GM23338 (cell line): Measurements from ENCODE around the gene FAM227B. TPM values are rescaled to one million over a fixed set of nuclear protein-coding genes. Genes with fewer than 3 reads are reported as not detected.

Experiments used
- ATAC-seq: fragments of 200-7000 bp; cut with Tn5 transposase; 3 replicates; pipeline ENCODE4 v1.9.1; 2020
- DNase-seq: peaks from one replicate; pipeline ENCODE4 v3.0.0-alpha.2; 2015; ENCODE audit warnings: low spot score
- H2AFZ ChIP-seq: fragments of 200-600 bp; sonication (generic); 2 replicates; pipeline ENCODE4 v1.8.0; 2016; ENCODE audit warnings: antibody characterized with exemption, mild to moderate bottlenecking, moderate library complexity
- H3F3A ChIP-seq: fragments of 200-600 bp; sonication (generic); replicated peaks from 2 replicates; pipeline ENCODE4 v1.8.0; 2017; ENCODE audit warnings: antibody characterized with exemption, mixed run types, low read depth
- H3K27ac ChIP-seq: fragments of 200-600 bp; sonication (generic); 2 replicates; pipeline ENCODE4 v1.6.1; 2016; ENCODE audit warnings: low read depth
- H3K27me3 ChIP-seq: fragments of 200-600 bp; sonication (generic); 2 replicates; pipeline ENCODE4 v1.8.0; 2016; ENCODE audit warnings: mild to moderate bottlenecking, mixed run types, moderate library complexity; ENCODE audit not compliant: insufficient read depth
- H3K36me3 ChIP-seq: fragments of 200-600 bp; sonication (generic); 2 replicates; pipeline ENCODE4 v1.8.0; 2016; ENCODE audit warnings: mild to moderate bottlenecking; ENCODE audit not compliant: insufficient read depth
- H3K4me1 ChIP-seq: fragments of 200-600 bp; sonication (generic); 2 replicates; pipeline ENCODE4 v1.8.0; 2016; ENCODE audit warnings: mild to moderate bottlenecking, moderate library complexity; ENCODE audit not compliant: insufficient read depth
- H3K4me2 ChIP-seq: fragments of 200-600 bp; sonication (generic); 2 replicates; pipeline ENCODE4 v1.7.1; 2017; ENCODE audit warnings: mixed run types
- H3K4me3 ChIP-seq: fragments of 200-600 bp; sonication (generic); 2 replicates; pipeline ENCODE4 v1.6.1; 2016; ENCODE audit warnings: mixed run types
- H3K79me2 ChIP-seq: fragments of 200-600 bp; sonication (generic); replicated peaks from 2 replicates; pipeline ENCODE4 v1.8.0; 2017; ENCODE audit warnings: mild to moderate bottlenecking; ENCODE audit not compliant: insufficient read depth
- H3K9me2 ChIP-seq: fragments of 200-600 bp; sonication (generic); 2 replicates; pipeline ENCODE4 v1.8.0; 2017; ENCODE audit not compliant: insufficient read depth
- H4K20me1 ChIP-seq: fragments of 200-600 bp; sonication (generic); replicated peaks from 2 replicates; pipeline ENCODE4 v1.8.0; 2017; ENCODE audit warnings: mild to moderate bottlenecking; ENCODE audit not compliant: insufficient read depth
- H3K27ac Mint-ChIP-seq: 2 replicates; pipeline ENCODE4 v1.8.0; 2020; ENCODE audit warnings: inconsistent platforms, mild to moderate bottlenecking, moderate library complexity, mixed read lengths
- H3K27me3 Mint-ChIP-seq: 3 replicates; pipeline ENCODE4 v1.8.0; 2022; ENCODE audit warnings: low read depth, mild to moderate bottlenecking, moderate library complexity, mixed read lengths, inconsistent platforms; ENCODE audit not compliant: insufficient read depth, poor library complexity
- H3K36me3 Mint-ChIP-seq: 3 replicates; pipeline ENCODE4 v1.8.0; 2021; ENCODE audit warnings: low read depth, mild to moderate bottlenecking, inconsistent platforms, moderate library complexity, mixed read lengths
- H3K4me1 Mint-ChIP-seq: 3 replicates; pipeline ENCODE4 v1.8.0; 2020; ENCODE audit warnings: mild to moderate bottlenecking, inconsistent platforms, mixed read lengths
- H3K4me3 Mint-ChIP-seq: 3 replicates; pipeline ENCODE4 v1.8.0; 2021; ENCODE audit warnings: moderate library complexity, mild to moderate bottlenecking, inconsistent platforms, mixed read lengths
- H3K9me3 Mint-ChIP-seq: 3 replicates; pipeline ENCODE4 v1.8.0; 2020; ENCODE audit warnings: moderate library complexity, mild to moderate bottlenecking, inconsistent platforms, mixed read lengths
- CREB1 ChIP-seq: fragments of 250-450 bp; sonication (Bioruptor Pico); IDR thresholded peaks from 2 replicates; pipeline ENCODE4 v1.5.0; 2020; ENCODE audit warnings: low read depth, mild to moderate bottlenecking, moderate library complexity
- EZH2phosphoT487 ChIP-seq: fragments of 200-600 bp; sonication (generic); IDR thresholded peaks from one replicate; pipeline ENCODE4 v1.8.1; 2018; ENCODE audit warnings: antibody characterized with exemption; ENCODE audit not compliant: unreplicated experiment
- POLR2AphosphoS5 ChIP-seq: IDR thresholded peaks from 2 replicates; pipeline ENCODE4 v1.6.1; 2016; ENCODE audit warnings: antibody characterized with exemption, low read depth
- ZNF114 ChIP-seq: fragments of 250-450 bp; sonication (Bioruptor Pico); IDR thresholded peaks from 2 replicates; pipeline ENCODE4 v1.5.0; 2020; ENCODE audit warnings: mild to moderate bottlenecking, moderate library complexity
- ZNF331 ChIP-seq: fragments of 250-450 bp; sonication (Bioruptor Pico); IDR thresholded peaks from 2 replicates; pipeline ENCODE4 v1.5.0; 2020; ENCODE audit warnings: low read depth, mild to moderate bottlenecking, moderate library complexity
- polyA plus RNA-seq: library from polyadenylated mRNA; unstranded; fragments of >200 nt; fragmentation: Nextera tagmentation; extraction: Ambion mirVana; gene quantifications from 2 replicates; pipeline ENCODE4 v1.2.1, GENCODE V29; 2016
- total RNA-seq: library from RNA; depleted of rRNA; stranded (reverse); fragments of >200 nt; shearing (Covaris generic); gene quantifications from 2 replicates; pipeline ENCODE4 v1.2.3, GENCODE V29; 2014
- TF ChIP-seq, protein P1 (sequence below): IDR thresholded peaks from 2 replicates; pipeline ENCODE4 v1.6.1; 2016; ENCODE audit warnings: antibody characterized with exemption
- TF ChIP-seq, protein P2 (sequence below), 2 experiments: fragments of 200-600 bp in 1 of 2; sonication (generic) in 1 of 2; conservative IDR thresholded peaks; 2 replicates each; pipeline versions ENCODE4 v1.5.1 to v1.6.1; 2016 to 2017; ENCODE audit warnings: antibody characterized with exemption in 2 of 2, low read depth in 2 of 2, mild to moderate bottlenecking in 2 of 2, moderate library complexity in 1 of 2

Gene FAM227B
- total and polyA plus RNA-seq, 2 experiments from 2014 or later: 2.6 to 10.2 TPM

DNA sequence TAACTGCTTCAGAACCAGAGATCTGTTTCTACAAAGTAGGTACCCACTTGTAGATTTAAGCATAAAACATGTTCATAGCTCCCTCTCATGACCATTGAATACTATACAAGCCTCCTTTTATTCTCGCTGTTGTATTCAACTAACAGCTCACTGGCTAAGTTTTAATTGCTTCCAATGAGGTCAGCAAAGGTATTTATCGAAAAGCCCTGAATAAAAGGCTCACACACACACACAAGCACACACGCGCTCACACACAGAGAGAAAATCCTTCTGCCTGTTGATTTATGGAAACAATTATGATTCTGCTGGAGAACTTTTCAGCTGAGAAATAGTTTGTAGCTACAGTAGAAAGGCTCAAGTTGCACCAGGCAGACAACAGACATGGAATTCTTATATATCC lies 197.6 kb downstream of the FAM227B start, which contains the start of gene FGF7:
Gene FGF7 (plus strand): TSS at position 222 of the 400 bp plus-strand sequence. CDS start 1,056 bp downstream, outside the sequence.
- Histone ChIP-seq H3K27ac (0 out of 2 replicates have a peak within 1 kb of the TSS, but pooled peaks have one; percentile 8), H3K36me3 (no peaks in the 10 kb centered on the region), H3K79me2 (no peaks in the 10 kb centered on the region), H3K4me3 (no peak within 1 kb of the TSS), H3K4me1 (peaks cover 19% of the 10 kb centered on the region), H3K27me3 (no peaks in the 10 kb centered on the region), H2AFZ (0 out of 2 replicates have a peak within 1 kb of the TSS, but pooled peaks have one; percentile 30), H3K9me2 (no peaks in the 10 kb centered on the region), H3F3A (no peaks in the 10 kb centered on the region), H4K20me1 (no peaks in the 10 kb centered on the region), H3K4me2 (0 out of 2 replicates have a peak within 1 kb of the TSS, but pooled peaks have one; percentile 19)
- no peak within 1 kb of the TSS for H3K4me3 Mint-ChIP-seq
- peak; percentile 10 for DNase-seq
- no peaks in the 10 kb centered on the region for H3K27me3 Mint-ChIP-seq
- no peaks in the 10 kb centered on the region for H3K9me3 Mint-ChIP-seq
- H3K36me3 Mint-ChIP-seq: no peaks in the 10 kb centered on the region
- TF ChIP-seq CREB1 (CRISPR knock-in tag): no peak
- TF ChIP-seq POLR2AphosphoS5: no peak
- TF ChIP-seq, protein P1, sequence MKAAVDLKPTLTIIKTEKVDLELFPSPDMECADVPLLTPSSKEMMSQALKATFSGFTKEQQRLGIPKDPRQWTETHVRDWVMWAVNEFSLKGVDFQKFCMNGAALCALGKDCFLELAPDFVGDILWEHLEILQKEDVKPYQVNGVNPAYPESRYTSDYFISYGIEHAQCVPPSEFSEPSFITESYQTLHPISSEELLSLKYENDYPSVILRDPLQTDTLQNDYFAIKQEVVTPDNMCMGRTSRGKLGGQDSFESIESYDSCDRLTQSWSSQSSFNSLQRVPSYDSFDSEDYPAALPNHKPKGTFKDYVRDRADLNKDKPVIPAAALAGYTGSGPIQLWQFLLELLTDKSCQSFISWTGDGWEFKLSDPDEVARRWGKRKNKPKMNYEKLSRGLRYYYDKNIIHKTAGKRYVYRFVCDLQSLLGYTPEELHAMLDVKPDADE: no peak
- no peak for TF ChIP-seq ZNF114 (CRISPR knock-in tag)
- no peak for TF ChIP-seq EZH2phosphoT487
- no peak for TF ChIP-seq ZNF331
- TF ChIP-seq, protein P2, sequence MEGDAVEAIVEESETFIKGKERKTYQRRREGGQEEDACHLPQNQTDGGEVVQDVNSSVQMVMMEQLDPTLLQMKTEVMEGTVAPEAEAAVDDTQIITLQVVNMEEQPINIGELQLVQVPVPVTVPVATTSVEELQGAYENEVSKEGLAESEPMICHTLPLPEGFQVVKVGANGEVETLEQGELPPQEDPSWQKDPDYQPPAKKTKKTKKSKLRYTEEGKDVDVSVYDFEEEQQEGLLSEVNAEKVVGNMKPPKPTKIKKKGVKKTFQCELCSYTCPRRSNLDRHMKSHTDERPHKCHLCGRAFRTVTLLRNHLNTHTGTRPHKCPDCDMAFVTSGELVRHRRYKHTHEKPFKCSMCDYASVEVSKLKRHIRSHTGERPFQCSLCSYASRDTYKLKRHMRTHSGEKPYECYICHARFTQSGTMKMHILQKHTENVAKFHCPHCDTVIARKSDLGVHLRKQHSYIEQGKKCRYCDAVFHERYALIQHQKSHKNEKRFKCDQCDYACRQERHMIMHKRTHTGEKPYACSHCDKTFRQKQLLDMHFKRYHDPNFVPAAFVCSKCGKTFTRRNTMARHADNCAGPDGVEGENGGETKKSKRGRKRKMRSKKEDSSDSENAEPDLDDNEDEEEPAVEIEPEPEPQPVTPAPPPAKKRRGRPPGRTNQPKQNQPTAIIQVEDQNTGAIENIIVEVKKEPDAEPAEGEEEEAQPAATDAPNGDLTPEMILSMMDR (conservative IDR thresholded peaks at IDR 0.05; ENCODE audit: low read depth in 2 of 2): no peak; a peak in 1 of 4 replicates
- peaks cover 5% of the 10 kb centered on the region; the same call in 2 of the 3 replicates for H3K4me1 Mint-ChIP-seq
- H3K27ac Mint-ChIP-seq: no peak within 1 kb of the TSS
- ATAC-seq: peak; percentile 35; the same call in 2 of the 3 replicates

DNA sequence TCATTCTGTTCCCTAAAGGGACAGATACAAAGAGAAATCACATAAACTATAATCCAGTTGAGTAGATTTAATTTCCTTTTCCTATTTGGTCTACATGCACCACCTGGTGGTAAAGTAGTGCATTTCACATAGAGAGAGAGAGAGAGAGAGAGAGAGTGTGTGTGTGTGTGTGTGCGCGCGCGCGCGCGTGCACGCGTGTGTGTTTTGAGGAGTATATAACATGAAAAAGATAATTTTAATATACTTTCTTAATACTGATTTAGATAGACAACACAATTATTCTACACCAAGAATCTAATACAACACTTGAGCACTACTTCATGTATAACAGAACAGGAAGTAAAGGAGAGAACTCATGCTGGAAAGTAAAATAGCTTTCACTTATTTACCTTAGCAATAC lies 198.6 kb downstream of the FAM227B start:
- Histone ChIP-seq H3F3A (no peaks in the 10 kb centered on the region), H3K4me2 (no peak overlapping the region), H3K36me3 (no peaks in the 10 kb centered on the region), H3K4me3 (no peak overlapping the region), H3K79me2 (no peaks in the 10 kb centered on the region), H3K9me2 (no peaks in the 10 kb centered on the region), H2AFZ (no peak overlapping the region), H4K20me1 (no peaks in the 10 kb centered on the region), H3K27me3 (no peaks in the 10 kb centered on the region), H3K4me1 (peaks cover 19% of the 10 kb centered on the region), H3K27ac (no peak overlapping the region)
- Mint-ChIP-seq H3K9me3 (no peaks in the 10 kb centered on the region), H3K4me1 (peaks cover 5% of the 10 kb centered on the region; the same call in 2 of the 3 replicates), H3K27ac (peak overlapping the region; percentile 18; the same call in 1 of the 2 replicates), H3K27me3 (no peaks in the 10 kb centered on the region), H3K36me3 (no peaks in the 10 kb centered on the region), H3K4me3 (no peak overlapping the region)
- TF ChIP-seq, protein P2 (conservative IDR thresholded peaks at IDR 0.05; ENCODE audit: low read depth in 2 of 2): peak; percentile 70 to 83
- TF ChIP-seq POLR2AphosphoS5: no peak
- ATAC-seq (peak; percentile 75), DNase-seq (peak; percentile 75)
